GM19372 (cell line): ENCODE results near the gene RAPGEFL1.
A peak's percentile ranks its signal among the peaks of the same experiment; 100 is the strongest.
"Not testable (repeated sequence)": the region's sequence is repeated elsewhere in the genome, so short reads cannot be mapped to it uniquely, and the experiment has no call there.

Experiments
- ATAC-seq: cut with Tn5 transposase; IDR thresholded peaks from one replicate; pipeline ENCODE4 v1.9.1; 2021; ENCODE audit warnings: mild to moderate bottlenecking, low read depth, moderate library complexity; ENCODE audit not compliant: unreplicated experiment

The RAPGEFL1 gene

GRCh38 chr17:40177275-40177874, at the start of gene RAPGEFL1:
RAPGEFL1 (plus strand) TSS chr17:40177470; CDS start chr17:40177862, 392 bp downstream.
- ATAC-seq, result peak; percentile 85

DNA sequence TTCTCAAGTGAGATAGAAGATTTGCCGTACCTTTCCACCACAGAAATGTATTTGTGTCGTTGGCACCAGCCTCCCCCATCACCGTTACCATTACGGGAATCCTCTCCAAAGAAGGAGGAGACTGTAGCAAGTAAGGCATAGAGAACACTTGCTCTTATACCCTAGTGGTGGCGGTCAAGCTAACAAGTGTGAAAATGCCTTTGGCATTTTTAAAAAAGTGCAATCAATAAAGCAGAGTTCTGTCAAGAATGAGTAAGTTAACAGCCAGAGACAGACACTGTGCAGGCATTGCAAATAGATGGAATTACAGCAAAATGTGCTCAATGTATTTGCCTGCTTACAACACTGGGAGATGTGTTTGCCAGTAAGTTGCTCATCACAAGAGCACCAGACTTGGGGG, 47.8 kb upstream of the RAPGEFL1 start:
- no peak for ATAC-seq

DNA sequence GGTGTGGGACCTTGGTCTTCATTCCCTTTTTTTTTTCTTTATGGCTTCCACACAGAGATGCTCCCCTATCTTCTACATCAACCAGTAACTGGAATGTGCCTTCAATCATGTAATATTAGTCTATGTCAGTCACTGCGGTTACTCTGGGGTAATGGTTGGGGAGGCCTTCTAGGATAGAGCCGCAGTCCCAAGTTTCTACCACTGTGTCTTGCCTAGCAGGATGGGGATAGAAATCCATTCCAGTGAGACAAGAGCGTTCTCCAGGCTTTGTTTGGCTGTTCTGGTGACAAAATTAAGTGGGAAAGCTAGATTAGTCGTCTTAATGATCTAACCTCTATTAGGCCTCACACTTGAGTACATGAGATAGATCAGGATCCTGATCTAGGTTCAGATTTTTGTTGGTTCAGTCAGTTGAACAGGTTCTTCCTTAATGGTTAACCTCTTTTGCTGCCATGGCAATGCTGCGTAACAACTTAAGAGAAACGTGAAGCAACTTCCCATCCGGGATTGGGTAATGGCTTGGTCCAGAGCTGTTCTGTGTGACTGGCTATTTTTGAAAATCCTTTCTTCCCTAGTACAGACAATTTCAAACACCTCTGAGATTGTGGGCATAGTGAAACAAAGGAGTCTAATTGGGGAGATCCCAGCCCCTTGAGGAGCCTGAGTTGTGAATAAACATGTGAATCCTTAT, 46.8 kb upstream of the RAPGEFL1 start:
- ATAC-seq, result no peak

- ATAC-seq, result no peak
These were observed 43.1 kb upstream of the RAPGEFL1 start for GRCh38 chr17:40134184-40134583.

DNA sequence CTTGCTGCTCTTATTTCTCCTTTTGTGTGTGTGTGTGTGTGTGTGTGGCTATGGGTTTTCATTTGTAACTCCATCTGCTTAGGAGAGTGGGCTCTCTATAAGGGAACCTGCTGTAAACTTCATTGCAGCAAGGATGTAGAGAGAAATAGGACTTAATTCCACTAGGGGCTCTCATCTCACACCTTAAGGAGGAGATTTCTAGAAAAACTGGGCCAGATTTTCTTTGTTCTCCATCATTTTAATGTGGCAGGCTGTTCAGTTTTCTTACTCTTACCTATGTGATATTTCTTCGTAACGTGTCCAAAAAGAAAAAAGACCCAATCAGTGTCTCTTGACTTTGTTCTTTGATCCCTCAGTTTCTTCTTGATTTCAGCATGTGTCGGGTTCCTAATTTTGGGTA, 41.5 kb upstream of the RAPGEFL1 start:
- no peak for ATAC-seq

GRCh38 chr17:40139566-40140058, 37.7 kb upstream of the RAPGEFL1 start:
- peak; percentile 22 for ATAC-seq

DNA sequence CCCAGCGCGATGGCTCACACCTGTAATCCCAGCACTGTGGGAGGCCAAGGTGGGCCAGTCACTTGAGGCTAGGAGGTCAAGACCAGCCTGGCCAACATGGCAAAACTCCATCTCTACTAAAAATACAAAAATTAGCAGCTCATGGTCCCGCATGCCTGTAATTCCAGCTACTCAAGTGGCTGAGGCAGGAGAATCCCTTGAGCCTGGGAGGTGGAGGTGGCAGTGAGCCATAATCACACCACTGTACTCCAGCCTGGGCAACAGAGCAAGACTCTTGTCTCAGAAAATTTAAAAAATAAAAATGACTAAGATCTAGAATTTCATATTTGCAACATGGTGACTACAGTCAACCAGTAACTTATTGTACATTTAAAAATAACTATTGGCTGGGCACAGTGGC, 34.1 kb upstream of the RAPGEFL1 start:
- not testable (repeated sequence) for ATAC-seq

- no peak for ATAC-seq
These were observed 31.8 kb upstream of the RAPGEFL1 start for GRCh38 chr17:40145476-40145875.

GRCh38 chr17:40148527-40148926, 28.7 kb upstream of the RAPGEFL1 start:
- no peak for ATAC-seq

- no peak for ATAC-seq
These were observed 27.0 kb upstream of the RAPGEFL1 start for GRCh38 chr17:40150276-40150675.

- no peak for ATAC-seq
These were observed 25.8 kb upstream of the RAPGEFL1 start for GRCh38 chr17:40151414-40151963.

DNA sequence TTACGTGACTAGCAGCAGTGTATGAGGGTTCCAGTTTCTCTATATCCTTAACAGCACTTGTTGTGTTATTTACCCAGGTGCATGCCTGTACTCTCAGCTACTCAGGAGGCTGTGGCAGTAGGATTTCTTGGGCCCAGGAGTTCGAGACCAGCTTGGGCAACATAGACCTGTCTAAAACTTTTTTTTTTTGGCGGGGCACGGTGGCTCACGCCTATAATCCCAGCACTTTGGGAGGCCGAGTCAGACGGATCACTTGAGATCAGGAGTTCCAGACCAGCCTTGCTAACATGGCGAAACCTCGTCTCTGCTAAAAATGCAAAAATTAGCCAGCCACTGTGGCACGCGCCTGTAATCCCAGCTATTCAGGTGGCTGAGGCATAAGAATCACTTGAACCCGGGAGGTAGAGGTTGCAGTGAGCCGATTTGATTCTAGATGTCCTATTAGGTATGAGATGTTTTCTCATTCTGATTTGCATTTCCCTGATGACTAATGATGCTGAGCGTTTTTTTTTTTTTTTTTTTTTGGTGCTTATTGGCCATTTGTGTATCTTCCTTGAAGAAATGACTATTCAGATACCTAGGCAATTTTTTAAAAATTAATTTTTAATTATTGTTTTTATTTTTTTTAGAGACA, 23.6 kb upstream of the RAPGEFL1 start:
- no peak for ATAC-seq

- ATAC-seq, result no peak
These were observed 19.3 kb upstream of the RAPGEFL1 start for GRCh38 chr17:40157973-40158372.

- ATAC-seq, result no peak
These were observed 18.7 kb upstream of the RAPGEFL1 start for GRCh38 chr17:40158438-40159013.

GRCh38 chr17:40159456-40159855, 17.8 kb upstream of the RAPGEFL1 start:
- no peak for ATAC-seq

GRCh38 chr17:40167685-40168261, 9.5 kb upstream of the RAPGEFL1 start:
- ATAC-seq, result no peak

DNA sequence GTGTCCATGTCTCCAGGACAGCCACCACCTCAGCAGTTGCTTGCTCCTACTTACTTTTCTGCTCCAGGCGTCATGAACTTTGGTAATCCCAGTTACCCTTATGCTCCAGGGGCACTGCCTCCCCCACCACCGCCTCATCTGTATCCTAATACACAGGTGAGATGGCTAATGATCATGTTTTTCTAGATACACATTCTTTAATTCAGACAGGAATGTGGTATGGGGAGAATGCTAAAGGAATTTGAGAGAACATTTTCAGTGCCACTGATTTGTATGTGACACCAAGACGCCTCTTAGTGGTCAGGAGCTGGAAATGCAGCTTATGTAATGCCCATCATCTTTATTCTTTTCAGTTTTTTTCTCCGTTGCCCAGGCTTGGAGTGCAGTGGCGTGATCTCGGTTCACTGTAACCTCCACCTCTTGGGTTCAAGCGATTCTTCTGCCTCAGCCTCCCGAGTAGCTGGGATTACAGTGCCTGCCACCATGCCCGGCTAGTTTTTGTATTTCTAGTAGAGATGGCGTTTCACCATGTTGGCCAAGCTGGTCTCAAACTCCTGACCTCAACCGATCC, 8.9 kb upstream of the RAPGEFL1 start:
- no peak for ATAC-seq

DNA sequence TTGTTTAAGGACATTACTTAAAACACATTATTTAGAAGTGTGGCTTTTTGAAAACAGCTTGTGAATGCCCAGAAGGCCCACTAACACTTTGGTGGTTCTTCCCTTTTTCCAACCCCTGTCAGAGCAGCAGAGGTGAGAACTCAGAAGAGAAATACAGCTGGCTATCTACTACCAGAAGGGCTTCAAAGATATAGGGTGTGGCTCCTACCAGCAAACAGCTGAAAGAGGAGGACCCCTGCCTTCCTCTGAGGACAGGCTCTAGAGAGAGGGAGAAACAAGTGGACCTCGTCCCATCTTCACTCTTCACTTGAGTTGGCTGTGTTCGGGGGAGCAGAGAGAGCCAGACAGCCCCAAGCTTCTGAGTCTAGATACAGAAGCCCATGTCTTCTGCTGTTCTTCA, 6.9 kb upstream of the RAPGEFL1 start:
- no peak for ATAC-seq

DNA sequence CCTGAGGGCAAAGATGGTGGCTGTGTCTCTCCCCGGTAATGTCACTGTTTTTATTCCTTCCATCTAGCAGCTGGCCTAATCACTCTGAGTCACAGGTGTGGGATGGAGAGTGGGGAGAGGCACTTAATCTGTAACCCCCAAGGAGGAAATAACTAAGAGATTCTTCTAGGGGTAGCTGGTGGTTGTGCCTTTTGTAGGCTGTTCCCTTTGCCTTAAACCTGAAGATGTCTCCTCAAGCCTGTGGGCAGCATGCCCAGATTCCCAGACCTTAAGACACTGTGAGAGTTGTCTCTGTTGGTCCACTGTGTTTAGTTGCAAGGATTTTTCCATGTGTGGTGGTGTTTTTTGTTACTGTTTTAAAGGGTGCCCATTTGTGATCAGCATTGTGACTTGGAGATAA, 5.5 kb upstream of the RAPGEFL1 start:
- no peak for ATAC-seq

- ATAC-seq, result no peak
These were observed 4.0 kb upstream of the RAPGEFL1 start for GRCh38 chr17:40173091-40173777.
